HepG2 (cell line): ENCODE results near the gene DNAJC9. TPM values are rescaled to one million over a fixed set of nuclear protein-coding genes. Genes with fewer than 3 reads are reported as not detected.
A peak's percentile ranks its signal among the peaks of the same experiment; 100 is the strongest.

Experiments
- ATAC-seq: fragments of 200-7000 bp; cut with Tn5 transposase; 3 replicates; pipeline ENCODE4 v1.9.1; 2020; ENCODE audit warnings: mild to moderate bottlenecking, moderate library complexity
- BruUV-seq: library from RNA; stranded (reverse); fragments of 400-500 nt; replicated peaks from 2 replicates; lab custom pipeline; 2021; lab: Mats Ljungman, UMichigan
- CTCF ChIA-PET: fragments of 300-600 bp; formaldehyde crosslinking; extraction: SDS; loops from one replicate; lab custom pipeline; 2021; ENCODE audit warnings: low total read pairs, inconsistent platforms, low intra/inter-chr PET ratio; lab: Yijun Ruan, JAX
- POLR2A ChIA-PET: fragments of 350-600 bp; sonication (Branson Sonifier 250); formaldehyde crosslinking; loops from one replicate; lab custom pipeline; 2020; ENCODE audit warnings: antibody characterized with exemption, inconsistent platforms; lab: Yijun Ruan, JAX
- DNase-seq: peaks from one replicate; pipeline ENCODE4 v3.0.0-alpha.2; 2015; ENCODE audit warnings: low spot score
- FAIRE-seq: peaks from 3 replicates; lab custom pipeline; 2011; peaks lifted over from hg19 to GRCh38; lab: Jason Lieb, UNC
- H2AFZ ChIP-seq: one replicate; pipeline ENCODE4 v1.6.1; 2011; ENCODE audit warnings: low read length, inconsistent platforms
- H3K27ac ChIP-seq: fragments of 300-600 bp; 3 replicates; pipeline ENCODE4 v1.8.0; 2011; ENCODE audit warnings: mixed run types, mild to moderate bottlenecking, mixed read lengths, low read length, inconsistent platforms; ENCODE audit not compliant: insufficient read depth; ENCODE audit errors: extremely low read length
- H3K27me3 ChIP-seq, 2 experiments: fragments of 200-600 bp in 1 of 2; 2 replicates in 1 of 2; 3 replicates in 1 of 2; pipeline versions ENCODE4 v1.6.0 to v1.8.0; 2011; ENCODE audit warnings: low read length in 2 of 2, mild to moderate bottlenecking in 2 of 2, moderate library complexity in 2 of 2, inconsistent platforms in 1 of 2; ENCODE audit not compliant: insufficient read depth in 2 of 2, control insufficient read depth in 1 of 2
- H3K36me3 ChIP-seq, 2 experiments: fragments of 200-600 bp in 1 of 2; replicated peaks in 1 of 2; 2 replicates in 1 of 2; 3 replicates in 1 of 2; pipeline versions ENCODE4 v1.5.1 to v1.8.0; 2011; ENCODE audit warnings: low read length in 2 of 2, inconsistent platforms in 1 of 2; ENCODE audit not compliant: insufficient read depth in 2 of 2, control insufficient read depth in 1 of 2
- H3K4me1 ChIP-seq: 2 replicates; pipeline ENCODE4 v1.5.1; 2012; ENCODE audit warnings: low read length, inconsistent platforms; ENCODE audit not compliant: insufficient read depth
- H3K4me2 ChIP-seq: 2 replicates; pipeline ENCODE4 v1.6.0; 2011; ENCODE audit warnings: low read depth, low read length, inconsistent platforms
- H3K4me3 ChIP-seq, 3 experiments: fragments of 200-600 bp in 1 of 3; sonication (generic), shearing (Covaris generic) in 1 of 3; replicated peaks in 1 of 3; 2 replicates each; pipeline ENCODE4 v1.5.1; 2011 to 2016; ENCODE audit warnings: low read length in 3 of 3, inconsistent platforms in 2 of 3, low read depth in 2 of 3, mild to moderate bottlenecking in 2 of 3, control low read depth in 1 of 3, mixed read lengths in 1 of 3; ENCODE audit not compliant: insufficient read depth in 1 of 3
- H3K79me2 ChIP-seq: one replicate; pipeline ENCODE4 v1.6.1; 2011; ENCODE audit warnings: low read length, inconsistent platforms; ENCODE audit not compliant: insufficient read depth
- H3K9ac ChIP-seq: 2 replicates; pipeline ENCODE4 v1.6.0; 2011; ENCODE audit warnings: mild to moderate bottlenecking, low read depth, low read length, inconsistent platforms; ENCODE audit not compliant: insufficient read depth
- H3K9me3 ChIP-seq: 2 replicates; pipeline ENCODE4 v1.5.1; 2012; ENCODE audit warnings: mild to moderate bottlenecking, low read length
- H4K20me1 ChIP-seq: 2 replicates; pipeline ENCODE4 v1.6.0; 2011; ENCODE audit warnings: inconsistent platforms, mild to moderate bottlenecking, low read length, moderate library complexity; ENCODE audit not compliant: insufficient read depth
- CEBPG ChIP-seq: IDR thresholded peaks from 2 replicates; pipeline ENCODE4 v1.6.1; 2016
- GATAD2A ChIP-seq: IDR thresholded peaks from 2 replicates; pipeline ENCODE4 v1.6.1; 2016
- REL ChIP-seq: sonication (generic); formaldehyde crosslinking; conservative IDR thresholded peaks from 2 replicates; pipeline ENCODE4 v1.8.0; 2022; ENCODE audit warnings: mild to moderate bottlenecking, missing genetic modification reagents, moderate library complexity
- SALL1 ChIP-seq: sonication (generic); formaldehyde crosslinking; IDR thresholded peaks from 2 replicates; pipeline ENCODE4 v1.8.0; 2022; ENCODE audit warnings: mild to moderate bottlenecking, missing genetic modification reagents
- XBP1 ChIP-seq: sonication (generic); formaldehyde crosslinking; IDR thresholded peaks from 2 replicates; pipeline ENCODE4 v1.5.0; 2020; ENCODE audit warnings: missing genetic modification reagents
- WGBS: methylation state at CpG from one replicate; pipeline ENCODE4 v1.1.6; 2017; ENCODE audit warnings: low lambda C conversion rate; 5-methylcytosine and 5-hydroxymethylcytosine counted together
- in situ Hi-C: cut with HindIII; loops from 2 replicates; pipeline ENCODE4 v1.10.0; 2017; ENCODE audit warnings: low pct_unique_long_range_greater_than_20kb; ENCODE audit not compliant: extremely low pct_ligation_motif_present
- intact Hi-C: fragments of 100-400 bp; cut with micrococcal nuclease; formaldehyde crosslinking; loops from one replicate; pipeline ENCODE4 v1.10.0; 2022; ENCODE audit not compliant: unreplicated experiment
- polyA plus RNA-seq, 8 experiments: library from polyadenylated mRNA; depleted of rRNA in 3 of 8; stranded (reverse) in 7 of 8; unstranded in 1 of 8; fragments of >200 nt; fragmentation: Illumina TruSeq in 4 of 8; extraction: Trizol in 4 of 8; gene quantifications; 2 replicates each; pipeline versions ENCODE4 v1.2.1 to v1.2.3, GENCODE V29; 2011 to 2016; ENCODE audit warnings: low read depth in 4 of 8, missing spikeins in 1 of 8, mixed read lengths in 1 of 8; ENCODE audit not compliant: insufficient read depth in 1 of 8
- total RNA-seq, 5 experiments: library from RNA; depleted of rRNA; stranded (reverse); fragments of >200 nt; fragmentation: Illumina TruSeq; extraction: Trizol; gene quantifications; 2 replicates each; pipeline ENCODE4 v1.2.3, GENCODE V29; 2016; ENCODE audit warnings: low read depth in 1 of 5
- TF ChIP-seq, protein P1 (sequence below): IDR thresholded peaks from 2 replicates; pipeline ENCODE4 v1.6.1; 2016
- TF ChIP-seq, protein P2 (sequence below): sonication (generic); formaldehyde crosslinking; IDR thresholded peaks from 2 replicates; pipeline ENCODE4 v1.4.0; 2020; ENCODE audit warnings: mild to moderate bottlenecking, low read depth, missing genetic modification reagents
- TF ChIP-seq, protein P3 (sequence below): sonication (generic); formaldehyde crosslinking; IDR thresholded peaks from 2 replicates; pipeline ENCODE4 v1.5.1; 2020; ENCODE audit warnings: mild to moderate bottlenecking, missing genetic modification reagents, borderline replicate concordance

The DNAJC9 gene
- total and polyA plus RNA-seq, 2 of the 13 experiments (the other 11 are each of a cell fraction or from before 2014, with no cell fraction given): 15.9 to 60.3 TPM

DNA sequence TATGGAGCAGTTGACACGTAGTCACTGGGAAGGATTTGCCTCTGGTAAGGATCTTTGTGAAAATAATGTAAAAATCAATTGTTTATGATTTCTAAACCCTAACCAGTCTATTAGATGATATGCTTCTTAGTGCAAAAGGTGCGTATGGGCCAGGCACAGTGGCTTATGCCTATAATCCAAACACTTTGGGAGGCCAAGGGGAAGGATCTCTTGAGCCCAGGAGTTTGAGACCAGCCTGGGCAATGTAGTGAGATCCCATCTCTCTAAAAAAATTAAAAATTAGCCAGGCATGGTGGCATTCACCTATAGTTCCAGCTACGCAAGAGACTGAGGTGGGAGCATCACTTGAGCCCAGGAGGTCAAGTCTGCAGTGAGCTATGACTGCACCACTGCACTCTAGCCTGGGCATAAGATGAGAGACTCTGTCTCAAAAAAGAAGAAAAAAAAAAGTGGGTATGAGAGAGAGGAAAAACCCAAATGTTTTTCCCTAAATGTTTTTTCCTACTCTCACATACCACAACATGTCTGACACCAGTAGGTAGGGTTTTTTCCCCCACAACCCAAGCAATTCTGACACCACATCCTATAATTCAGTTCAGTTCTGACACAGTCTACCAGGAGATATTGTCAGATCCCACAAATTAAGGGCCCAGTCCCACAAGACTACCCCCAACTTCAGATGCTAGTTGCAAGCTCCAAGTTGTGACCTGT is 36.5 kb downstream of the DNAJC9 start:
- in situ Hi-C loops (no loop called here), intact Hi-C loops (no loop called here)
- DNase-seq (no peak), FAIRE-seq (no peak), ATAC-seq (no peak)
- H3K4me1 ChIP-seq: peaks cover 28% of the 10 kb centered on the region
- no peaks in the 10 kb centered on the region for H3K36me3 ChIP-seq
- no peak overlapping the region for H3K4me2 ChIP-seq
- no peak for TF ChIP-seq GATAD2A
- TF ChIP-seq, protein P1, sequence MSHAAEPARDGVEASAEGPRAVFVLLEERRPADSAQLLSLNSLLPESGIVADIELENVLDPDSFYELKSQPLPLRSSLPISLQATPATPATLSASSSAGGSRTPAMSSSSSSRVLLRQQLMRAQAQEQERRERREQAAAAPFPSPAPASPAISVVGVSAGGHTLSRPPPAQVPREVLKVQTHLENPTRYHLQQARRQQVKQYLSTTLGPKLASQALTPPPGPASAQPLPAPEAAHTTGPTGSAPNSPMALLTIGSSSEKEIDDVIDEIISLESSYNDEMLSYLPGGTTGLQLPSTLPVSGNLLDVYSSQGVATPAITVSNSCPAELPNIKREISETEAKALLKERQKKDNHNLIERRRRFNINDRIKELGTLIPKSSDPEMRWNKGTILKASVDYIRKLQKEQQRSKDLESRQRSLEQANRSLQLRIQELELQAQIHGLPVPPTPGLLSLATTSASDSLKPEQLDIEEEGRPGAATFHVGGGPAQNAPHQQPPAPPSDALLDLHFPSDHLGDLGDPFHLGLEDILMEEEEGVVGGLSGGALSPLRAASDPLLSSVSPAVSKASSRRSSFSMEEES (CRISPR knock-in tag): no peak
- TF ChIP-seq, protein P2, sequence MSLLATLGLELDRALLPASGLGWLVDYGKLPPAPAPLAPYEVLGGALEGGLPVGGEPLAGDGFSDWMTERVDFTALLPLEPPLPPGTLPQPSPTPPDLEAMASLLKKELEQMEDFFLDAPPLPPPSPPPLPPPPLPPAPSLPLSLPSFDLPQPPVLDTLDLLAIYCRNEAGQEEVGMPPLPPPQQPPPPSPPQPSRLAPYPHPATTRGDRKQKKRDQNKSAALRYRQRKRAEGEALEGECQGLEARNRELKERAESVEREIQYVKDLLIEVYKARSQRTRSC (CRISPR knock-in tag): no peak
- TF ChIP-seq CEBPG (CRISPR knock-in tag): no peak
- TF ChIP-seq, protein P3, sequence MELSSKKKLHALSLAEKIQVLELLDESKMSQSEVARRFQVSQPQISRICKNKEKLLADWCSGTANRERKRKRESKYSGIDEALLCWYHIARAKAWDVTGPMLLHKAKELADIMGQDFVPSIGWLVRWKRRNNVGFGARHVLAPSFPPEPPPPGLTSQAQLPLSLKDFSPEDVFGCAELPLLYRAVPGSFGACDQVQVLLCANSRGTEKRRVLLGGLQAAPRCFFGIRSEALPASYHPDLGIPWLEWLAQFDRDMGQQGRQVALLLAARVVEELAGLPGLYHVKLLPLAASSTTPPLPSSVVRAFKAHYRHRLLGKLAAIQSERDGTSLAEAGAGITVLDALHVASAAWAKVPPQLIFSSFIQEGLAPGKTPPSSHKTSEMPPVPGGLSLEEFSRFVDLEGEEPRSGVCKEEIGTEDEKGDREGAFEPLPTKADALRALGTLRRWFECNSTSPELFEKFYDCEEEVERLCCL (CRISPR knock-in tag): no peak
- TF ChIP-seq SALL1 (CRISPR knock-in tag): no peak
- no peak for TF ChIP-seq REL (CRISPR knock-in tag)
- no peak for TF ChIP-seq XBP1 (CRISPR knock-in tag)
- H3K9ac ChIP-seq: no peak overlapping the region
- peaks cover 4% of the 10 kb centered on the region; the same call in 1 of the 2 replicates for H3K9me3 ChIP-seq
- POLR2A ChIA-PET: no interaction called here
- BruUV-seq: no TSS peak
- no peaks in the 10 kb centered on the region for H4K20me1 ChIP-seq
- WGBS: 98% methylated on average over 3 of the region's 3 CpGs
- H2AFZ ChIP-seq: no peak overlapping the region
- no peaks in the 10 kb centered on the region for H3K27me3 ChIP-seq
- CTCF ChIA-PET: no interaction called here
- peak overlapping the region; percentile 11 for H3K27ac ChIP-seq
- H3K4me3 ChIP-seq: no peak overlapping the region
- H3K79me2 ChIP-seq: no peaks in the 10 kb centered on the region
